HepG2 (cell line): ENCODE measurements around the gene RSPRY1. TPM values are rescaled to one million over a fixed set of nuclear protein-coding genes. Genes with fewer than 3 reads are reported as not detected.

Source experiments
- ARHGAP35 ChIP-seq: sonication (generic); formaldehyde crosslinking; IDR thresholded peaks from 2 replicates; pipeline ENCODE4 v1.9.0; 2022; ENCODE audit warnings: mild to moderate bottlenecking, inconsistent platforms, moderate library complexity, missing genetic modification reagents, borderline replicate concordance
- ASH2L ChIP-seq: fragments of 300-600, 200-600 bp; sonication (generic); IDR thresholded peaks from 2 replicates; pipeline ENCODE4 v1.7.0; 2017; ENCODE audit warnings: low read depth, mild to moderate bottlenecking, moderate library complexity, mixed read lengths, low read length; ENCODE audit not compliant: insufficient read length
- GABPA ChIP-seq, 2 experiments: IDR thresholded peaks; 2 replicates each; pipeline ENCODE4 v1.6.1; 2011 to 2016; ENCODE audit warnings: low read depth in 2 of 2, low read length in 1 of 2, missing biosample characterization in 1 of 2, missing genetic modification characterization in 1 of 2
- KAT2B ChIP-seq: fragments of 150-350 bp; IDR thresholded peaks from 2 replicates; pipeline ENCODE4 v1.6.1; 2014; ENCODE audit warnings: low read depth, low read length, borderline replicate concordance
- KDM4B ChIP-seq: sonication (generic); formaldehyde crosslinking; IDR thresholded peaks from 2 replicates; pipeline ENCODE4 v1.4.0; 2020; ENCODE audit warnings: missing genetic modification reagents
- KLF6 ChIP-seq: IDR thresholded peaks from 2 replicates; pipeline ENCODE4 v1.8.0; 2016; ENCODE audit warnings: missing biosample characterization, missing genetic modification reagents
- MIXL1 ChIP-seq: IDR thresholded peaks from 2 replicates; pipeline ENCODE4 v1.6.1; 2016
- NFIB ChIP-seq: sonication (generic); formaldehyde crosslinking; IDR thresholded peaks from 2 replicates; pipeline ENCODE4 v1.9.0; 2021; ENCODE audit warnings: missing genetic modification reagents, mild to moderate bottlenecking, borderline replicate concordance
- NR2F2 ChIP-seq: IDR thresholded peaks from 2 replicates; pipeline ENCODE4 v1.6.1; 2012; ENCODE audit warnings: low read depth, inconsistent platforms, borderline replicate concordance
- NRL ChIP-seq: sonication (generic); formaldehyde crosslinking; IDR thresholded peaks from 2 replicates; pipeline ENCODE4 v1.5.0; 2020; ENCODE audit warnings: missing genetic modification reagents, mild to moderate bottlenecking, moderate library complexity, borderline replicate concordance
- PAF1 ChIP-seq: IDR thresholded peaks from 2 replicates; pipeline ENCODE4 v1.6.1; 2016; ENCODE audit warnings: missing genetic modification reagents, missing compliant biosample characterization
- PAWR ChIP-seq: sonication (generic); formaldehyde crosslinking; IDR thresholded peaks from 2 replicates; pipeline ENCODE4 v1.4.0; 2020; ENCODE audit warnings: missing genetic modification reagents, mild to moderate bottlenecking, borderline replicate concordance
- SOX13 ChIP-seq, 3 experiments: fragments of 450-650 bp in 1 of 3; sonication (generic) in 1 of 3; formaldehyde crosslinking in 1 of 3; IDR thresholded peaks in 2 of 3; conservative IDR thresholded peaks in 1 of 3; 2 replicates each; pipeline versions ENCODE4 v1.5.0 to v1.6.1; 2016 to 2020; ENCODE audit warnings: antibody characterized with exemption in 1 of 3, mild to moderate bottlenecking in 1 of 3, missing compliant biosample characterization in 1 of 3, missing genetic modification reagents in 1 of 3, moderate library complexity in 1 of 3
- ZBTB21 ChIP-seq: sonication (generic); formaldehyde crosslinking; IDR thresholded peaks from 2 replicates; pipeline ENCODE4 v1.4.0; 2020; ENCODE audit warnings: missing genetic modification reagents
- ZKSCAN1 ChIP-seq: fragments of 150-350 bp; IDR thresholded peaks from 2 replicates; pipeline ENCODE4 v1.6.1; 2014; ENCODE audit warnings: low read length
- ZNF530 ChIP-seq: sonication (generic); formaldehyde crosslinking; IDR thresholded peaks from 2 replicates; pipeline ENCODE4 v1.5.0; 2020; ENCODE audit warnings: low read depth, mild to moderate bottlenecking, missing genetic modification reagents
- ZNF567 ChIP-seq: sonication (generic); formaldehyde crosslinking; IDR thresholded peaks from 2 replicates; pipeline ENCODE4 v1.8.1; 2023; ENCODE audit warnings: mild to moderate bottlenecking, missing genetic modification reagents, borderline replicate concordance
- ZNF775 ChIP-seq: sonication (generic); formaldehyde crosslinking; IDR thresholded peaks from 2 replicates; pipeline ENCODE4 v1.4.0; 2020; ENCODE audit warnings: missing genetic modification reagents, mild to moderate bottlenecking, moderate library complexity, borderline replicate concordance
- ZNF883 ChIP-seq: sonication (generic); formaldehyde crosslinking; IDR thresholded peaks from 2 replicates; pipeline ENCODE4 v1.5.1; 2020; ENCODE audit warnings: mild to moderate bottlenecking, missing genetic modification reagents; ENCODE audit errors: not compliant biosample characterization
- polyA plus RNA-seq, 8 experiments: library from polyadenylated mRNA; depleted of rRNA in 3 of 8; stranded (reverse) in 7 of 8; unstranded in 1 of 8; fragments of >200 nt; fragmentation: Illumina TruSeq in 4 of 8; extraction: Trizol in 4 of 8; gene quantifications; 2 replicates each; pipeline versions ENCODE4 v1.2.1 to v1.2.3, GENCODE V29; 2011 to 2016; ENCODE audit warnings: low read depth in 4 of 8, missing spikeins in 1 of 8, mixed read lengths in 1 of 8; ENCODE audit not compliant: insufficient read depth in 1 of 8
- total RNA-seq, 5 experiments: library from RNA; depleted of rRNA; stranded (reverse); fragments of >200 nt; fragmentation: Illumina TruSeq; extraction: Trizol; gene quantifications; 2 replicates each; pipeline ENCODE4 v1.2.3, GENCODE V29; 2016; ENCODE audit warnings: low read depth in 1 of 5
- TF ChIP-seq, protein P1 (sequence below): sonication (generic); formaldehyde crosslinking; conservative IDR thresholded peaks from 2 replicates; pipeline ENCODE4 v1.5.0; 2020; ENCODE audit warnings: missing genetic modification reagents
- TF ChIP-seq, protein P2 (sequence below): sonication (generic); formaldehyde crosslinking; IDR thresholded peaks from 2 replicates; pipeline ENCODE4 v1.8.0; 2022; ENCODE audit warnings: mild to moderate bottlenecking, missing genetic modification reagents; ENCODE audit not compliant: insufficient replicate concordance
- TF ChIP-seq, protein P3 (sequence below): sonication (generic); formaldehyde crosslinking; IDR thresholded peaks from 2 replicates; pipeline ENCODE4 v1.5.0; 2020; ENCODE audit warnings: missing genetic modification reagents, mild to moderate bottlenecking, borderline replicate concordance
- TF ChIP-seq, protein P4 (sequence below): sonication (generic); formaldehyde crosslinking; IDR thresholded peaks from 2 replicates; pipeline ENCODE4 v1.4.0; 2020; ENCODE audit warnings: mild to moderate bottlenecking, missing genetic modification reagents
- TF ChIP-seq, protein P5 (sequence below): sonication (generic); formaldehyde crosslinking; IDR thresholded peaks from 2 replicates; pipeline ENCODE4 v1.4.0; 2020; ENCODE audit warnings: missing genetic modification reagents

RSPRY1 gene
- total and polyA plus RNA-seq, 2 of the 13 experiments (the other 11 are each of a cell fraction or from before 2014, with no cell fraction given) = 53.4 to 61.0 TPM

DNA sequence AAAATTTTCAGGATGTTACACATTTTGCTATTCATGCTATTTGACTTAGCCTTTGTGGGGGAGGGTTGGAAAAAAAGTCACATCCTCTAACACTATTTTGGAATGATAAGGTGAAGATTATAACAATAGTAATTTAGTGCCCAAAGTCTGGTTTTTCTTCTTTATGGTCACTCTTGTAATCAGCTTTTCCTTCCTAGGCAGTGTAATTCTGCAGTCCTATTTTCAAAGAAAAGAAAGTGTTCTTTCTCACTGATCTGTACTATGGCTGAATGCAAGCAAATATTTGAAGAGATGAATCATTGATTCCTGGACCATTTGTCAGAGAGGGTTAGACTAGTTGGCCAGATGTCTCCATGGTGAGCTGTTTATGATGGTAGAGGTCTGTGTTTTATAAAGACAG, 8.4 kb downstream of the RSPRY1 start (continued):
- TF ChIP-seq NRL (CRISPR knock-in tag) (no peak), KAT2B (no peak), GABPA (IDR thresholded peaks at IDR 0.05; ENCODE audit: low read depth, low read length) (no peak), GABPA (CRISPR knock-in tag; IDR thresholded peaks at IDR 0.05; ENCODE audit: low read depth) (no peak), KLF6 (CRISPR knock-in tag) (no peak), SOX13 (IDR thresholded peaks at IDR 0.05) (peak; percentile 57; the same call in 1 of the 2 replicates), SOX13 (CRISPR knock-in tag; conservative IDR thresholded peaks at IDR 0.05 in 1 of 2, IDR thresholded peaks at IDR 0.05 in 1 of 2) (peak in 1 of 2 experiments; percentile 93; a peak in 2 of 4 replicates), ZKSCAN1 (no peak), ZBTB21 (CRISPR knock-in tag) (no peak), NFIB (no peak), MIXL1 (CRISPR knock-in tag) (peak; percentile 91), ZNF530 (CRISPR knock-in tag) (no peak), ZNF883 (CRISPR knock-in tag) (no peak), ASH2L (peak; percentile 24), PAWR (no peak), ZNF775 (CRISPR knock-in tag) (no peak), ARHGAP35 (CRISPR knock-in tag) (no peak), ZNF567 (CRISPR knock-in tag) (no peak), NR2F2 (no peak), KDM4B (CRISPR knock-in tag) (no peak), PAF1 (CRISPR knock-in tag) (no peak)
- TF ChIP-seq, protein P1, sequence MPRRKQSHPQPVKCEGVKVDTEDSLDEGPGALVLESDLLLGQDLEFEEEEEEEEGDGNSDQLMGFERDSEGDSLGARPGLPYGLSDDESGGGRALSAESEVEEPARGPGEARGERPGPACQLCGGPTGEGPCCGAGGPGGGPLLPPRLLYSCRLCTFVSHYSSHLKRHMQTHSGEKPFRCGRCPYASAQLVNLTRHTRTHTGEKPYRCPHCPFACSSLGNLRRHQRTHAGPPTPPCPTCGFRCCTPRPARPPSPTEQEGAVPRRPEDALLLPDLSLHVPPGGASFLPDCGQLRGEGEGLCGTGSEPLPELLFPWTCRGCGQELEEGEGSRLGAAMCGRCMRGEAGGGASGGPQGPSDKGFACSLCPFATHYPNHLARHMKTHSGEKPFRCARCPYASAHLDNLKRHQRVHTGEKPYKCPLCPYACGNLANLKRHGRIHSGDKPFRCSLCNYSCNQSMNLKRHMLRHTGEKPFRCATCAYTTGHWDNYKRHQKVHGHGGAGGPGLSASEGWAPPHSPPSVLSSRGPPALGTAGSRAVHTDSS (CRISPR knock-in tag) = no peak
- TF ChIP-seq, protein P2, sequence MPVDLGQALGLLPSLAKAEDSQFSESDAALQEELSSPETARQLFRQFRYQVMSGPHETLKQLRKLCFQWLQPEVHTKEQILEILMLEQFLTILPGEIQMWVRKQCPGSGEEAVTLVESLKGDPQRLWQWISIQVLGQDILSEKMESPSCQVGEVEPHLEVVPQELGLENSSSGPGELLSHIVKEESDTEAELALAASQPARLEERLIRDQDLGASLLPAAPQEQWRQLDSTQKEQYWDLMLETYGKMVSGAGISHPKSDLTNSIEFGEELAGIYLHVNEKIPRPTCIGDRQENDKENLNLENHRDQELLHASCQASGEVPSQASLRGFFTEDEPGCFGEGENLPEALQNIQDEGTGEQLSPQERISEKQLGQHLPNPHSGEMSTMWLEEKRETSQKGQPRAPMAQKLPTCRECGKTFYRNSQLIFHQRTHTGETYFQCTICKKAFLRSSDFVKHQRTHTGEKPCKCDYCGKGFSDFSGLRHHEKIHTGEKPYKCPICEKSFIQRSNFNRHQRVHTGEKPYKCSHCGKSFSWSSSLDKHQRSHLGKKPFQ (CRISPR knock-in tag) = no peak
- TF ChIP-seq, protein P3, sequence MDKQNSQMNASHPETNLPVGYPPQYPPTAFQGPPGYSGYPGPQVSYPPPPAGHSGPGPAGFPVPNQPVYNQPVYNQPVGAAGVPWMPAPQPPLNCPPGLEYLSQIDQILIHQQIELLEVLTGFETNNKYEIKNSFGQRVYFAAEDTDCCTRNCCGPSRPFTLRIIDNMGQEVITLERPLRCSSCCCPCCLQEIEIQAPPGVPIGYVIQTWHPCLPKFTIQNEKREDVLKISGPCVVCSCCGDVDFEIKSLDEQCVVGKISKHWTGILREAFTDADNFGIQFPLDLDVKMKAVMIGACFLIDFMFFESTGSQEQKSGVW (CRISPR knock-in tag) = no peak
- TF ChIP-seq, protein P4, sequence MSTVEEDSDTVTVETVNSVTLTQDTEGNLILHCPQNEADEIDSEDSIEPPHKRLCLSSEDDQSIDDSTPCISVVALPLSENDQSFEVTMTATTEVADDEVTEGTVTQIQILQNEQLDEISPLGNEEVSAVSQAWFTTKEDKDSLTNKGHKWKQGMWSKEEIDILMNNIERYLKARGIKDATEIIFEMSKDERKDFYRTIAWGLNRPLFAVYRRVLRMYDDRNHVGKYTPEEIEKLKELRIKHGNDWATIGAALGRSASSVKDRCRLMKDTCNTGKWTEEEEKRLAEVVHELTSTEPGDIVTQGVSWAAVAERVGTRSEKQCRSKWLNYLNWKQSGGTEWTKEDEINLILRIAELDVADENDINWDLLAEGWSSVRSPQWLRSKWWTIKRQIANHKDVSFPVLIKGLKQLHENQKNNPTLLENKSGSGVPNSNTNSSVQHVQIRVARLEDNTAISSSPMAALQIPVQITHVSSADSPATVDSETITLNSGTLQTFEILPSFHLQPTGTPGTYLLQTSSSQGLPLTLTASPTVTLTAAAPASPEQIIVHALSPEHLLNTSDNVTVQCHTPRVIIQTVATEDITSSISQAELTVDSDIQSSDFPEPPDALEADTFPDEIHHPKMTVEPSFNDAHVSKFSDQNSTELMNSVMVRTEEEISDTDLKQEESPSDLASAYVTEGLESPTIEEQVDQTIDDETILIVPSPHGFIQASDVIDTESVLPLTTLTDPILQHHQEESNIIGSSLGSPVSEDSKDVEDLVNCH (CRISPR knock-in tag) = no peak
- TF ChIP-seq, protein P5, sequence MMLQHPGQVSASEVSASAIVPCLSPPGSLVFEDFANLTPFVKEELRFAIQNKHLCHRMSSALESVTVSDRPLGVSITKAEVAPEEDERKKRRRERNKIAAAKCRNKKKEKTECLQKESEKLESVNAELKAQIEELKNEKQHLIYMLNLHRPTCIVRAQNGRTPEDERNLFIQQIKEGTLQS = peak; percentile 92
